Stromal cell of bone marrow (primary cell): ENCODE results near the gene CCDC13.

Experiments used
- DNase-seq: peaks from one replicate; pipeline ENCODE4 v3.0.0-alpha.2; 2012; ENCODE audit warnings: low read depth

CCDC13 gene

DNA sequence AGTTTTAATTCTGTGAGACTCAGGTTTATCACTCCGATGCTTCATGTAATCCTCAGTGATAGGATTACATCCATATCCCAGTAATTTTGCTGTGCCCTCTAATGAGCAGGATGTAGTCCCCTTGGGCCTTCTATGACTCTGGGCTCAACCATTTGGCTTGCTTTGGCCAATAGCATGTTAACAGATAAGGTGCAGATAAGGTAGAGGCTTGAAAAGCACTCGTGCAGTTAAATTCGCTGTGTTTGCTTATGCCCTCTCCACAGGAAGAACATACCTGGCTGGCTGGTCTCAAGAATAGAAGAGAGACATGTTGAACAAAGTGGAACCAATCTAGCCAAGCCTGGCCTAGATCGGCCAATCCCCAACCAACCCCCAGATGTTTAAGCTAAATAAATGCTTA, 20.1 kb downstream of the CCDC13 start:
- DNase-seq = no peak

DNA sequence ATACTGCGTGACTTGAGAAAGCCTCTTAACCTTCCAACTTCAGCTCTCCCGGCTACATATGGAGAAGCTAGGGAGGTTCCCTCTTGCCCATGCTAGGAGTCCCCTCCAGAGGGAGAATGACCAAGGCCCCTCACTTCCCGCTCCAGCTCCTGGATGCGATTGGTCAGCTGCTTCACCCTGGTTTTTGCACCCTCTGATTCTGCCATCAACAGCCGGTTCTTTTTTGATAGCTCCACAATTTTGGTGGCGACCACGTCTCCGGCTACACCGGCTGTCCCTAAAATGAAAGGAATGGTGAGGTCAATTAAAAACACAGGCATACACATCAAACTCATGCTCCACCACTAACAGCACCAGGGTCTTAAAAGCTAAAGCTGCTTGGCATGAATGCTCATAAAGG, 20.6 kb downstream of the CCDC13 start:
- DNase-seq = no peak

- DNase-seq = no peak
Observed at GRCh38 chr3:42751609-42752008, 21.4 kb downstream of the CCDC13 start.

DNA sequence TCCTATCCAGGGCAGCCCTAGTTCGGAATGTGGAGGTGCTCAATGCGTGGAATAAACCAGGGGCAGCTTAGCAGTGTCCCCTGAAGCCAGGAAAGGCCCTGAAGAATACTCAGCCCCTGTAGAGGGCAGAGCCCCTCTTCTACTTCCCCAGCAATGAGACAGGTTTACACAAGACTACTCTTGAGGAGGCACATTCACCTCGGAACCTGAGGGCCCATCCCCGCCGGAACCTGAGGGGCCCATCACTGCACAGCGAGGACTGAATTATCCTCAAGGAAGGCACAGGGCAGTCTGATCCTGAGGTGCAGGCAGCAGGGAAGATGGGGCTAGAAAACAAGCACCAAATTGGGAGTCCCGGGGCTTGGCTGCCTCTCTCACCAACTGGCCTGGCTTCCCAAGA, 22.2 kb downstream of the CCDC13 start:
- DNase-seq = no peak

- no peak for DNase-seq
Observed at GRCh38 chr3:42749753-42750231, 23.3 kb downstream of the CCDC13 start.

DNA sequence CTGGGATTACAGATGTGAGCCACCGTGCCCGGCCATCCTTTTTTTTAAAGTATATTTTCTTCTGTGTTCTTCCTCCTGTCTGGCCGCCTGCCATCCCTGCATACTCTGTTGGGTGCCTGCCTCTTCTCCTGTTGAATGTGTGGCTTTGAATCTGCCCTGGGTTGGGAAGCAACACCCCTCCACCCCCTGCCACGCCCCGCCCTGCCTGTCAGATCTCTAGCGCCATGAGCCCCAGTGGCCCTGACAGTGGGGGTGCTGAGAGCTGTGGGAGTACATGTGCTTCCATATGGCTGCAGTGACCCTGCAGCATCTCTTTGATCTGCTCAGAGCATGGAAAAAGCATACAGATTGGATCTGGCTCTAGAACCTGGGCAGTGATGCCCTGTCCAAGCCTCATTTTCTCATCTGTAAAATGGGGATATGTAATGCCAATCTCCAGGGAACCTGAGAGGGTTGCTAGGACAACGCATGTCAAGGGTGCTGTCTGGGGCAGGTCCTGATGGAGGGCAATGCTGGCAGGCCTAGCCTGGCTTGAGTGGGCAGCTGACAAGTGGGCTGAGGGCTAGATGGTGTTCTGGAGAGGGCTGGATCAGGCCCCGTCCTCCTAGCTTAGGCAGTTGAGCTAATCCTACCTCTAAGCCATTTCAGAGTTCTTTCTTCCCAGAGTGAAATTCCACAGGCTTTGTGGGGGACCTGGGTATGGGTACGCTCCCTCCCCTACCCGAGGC, 23.9 kb downstream of the CCDC13 start:
- no peak for DNase-seq

GRCh38 chr3:42747581-42747980, 25.5 kb downstream of the CCDC13 start:
- DNase-seq = no peak

- DNase-seq = no peak
Observed at GRCh38 chr3:42746455-42747450, 26.3 kb downstream of the CCDC13 start.

- no peak for DNase-seq
Observed at GRCh38 chr3:42745776-42746454, 27.1 kb downstream of the CCDC13 start.

DNA sequence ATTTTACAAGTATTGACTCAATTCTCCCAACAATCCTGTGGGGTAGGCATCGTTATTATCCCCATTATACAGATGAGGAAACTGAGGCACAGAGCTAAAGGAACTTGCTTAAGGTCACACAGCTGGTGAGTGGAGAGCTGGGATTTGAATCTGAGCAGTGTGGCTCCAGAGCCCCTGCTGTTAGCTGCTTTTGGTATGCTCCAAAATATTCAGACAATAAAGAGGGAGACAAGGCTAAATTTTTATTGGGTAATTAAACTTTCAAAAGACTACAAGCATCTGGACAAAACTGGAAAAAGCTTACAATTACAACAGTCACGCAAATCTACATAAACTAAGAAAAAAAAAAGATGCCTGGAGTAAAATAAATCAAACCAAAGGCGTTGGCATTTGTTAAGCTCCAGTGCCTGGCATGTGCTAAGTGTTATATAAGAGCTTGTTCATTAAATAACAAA, 27.7 kb downstream of the CCDC13 start:
- no peak for DNase-seq

- no peak for DNase-seq
Observed at GRCh38 chr3:42743204-42743995, 29.7 kb downstream of the CCDC13 start.

GRCh38 chr3:42742688-42743087, 30.4 kb downstream of the CCDC13 start:
- DNase-seq = no peak

DNA sequence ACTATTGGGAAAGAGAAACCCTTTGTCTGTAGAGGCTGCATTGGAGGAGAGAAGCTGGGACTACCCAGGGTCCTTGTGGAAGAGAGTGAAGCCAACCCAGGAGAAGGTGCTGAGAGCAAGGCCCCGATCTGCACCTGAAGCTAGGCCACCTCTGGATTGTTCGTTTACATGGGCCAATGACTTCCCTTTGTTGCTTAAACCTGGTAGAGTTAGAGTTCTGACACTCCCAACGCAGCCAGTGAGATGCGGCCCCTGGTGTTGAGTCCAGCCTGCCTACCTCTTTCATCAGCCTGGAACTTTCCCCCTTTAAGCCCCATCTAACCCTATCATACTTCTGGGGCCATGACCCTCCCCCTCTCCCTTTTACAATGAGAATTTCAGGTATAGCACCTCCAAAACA, 30.8 kb downstream of the CCDC13 start:
- no peak for DNase-seq

- DNase-seq = no peak
Observed at GRCh38 chr3:42741796-42742195, 31.3 kb downstream of the CCDC13 start.

DNA sequence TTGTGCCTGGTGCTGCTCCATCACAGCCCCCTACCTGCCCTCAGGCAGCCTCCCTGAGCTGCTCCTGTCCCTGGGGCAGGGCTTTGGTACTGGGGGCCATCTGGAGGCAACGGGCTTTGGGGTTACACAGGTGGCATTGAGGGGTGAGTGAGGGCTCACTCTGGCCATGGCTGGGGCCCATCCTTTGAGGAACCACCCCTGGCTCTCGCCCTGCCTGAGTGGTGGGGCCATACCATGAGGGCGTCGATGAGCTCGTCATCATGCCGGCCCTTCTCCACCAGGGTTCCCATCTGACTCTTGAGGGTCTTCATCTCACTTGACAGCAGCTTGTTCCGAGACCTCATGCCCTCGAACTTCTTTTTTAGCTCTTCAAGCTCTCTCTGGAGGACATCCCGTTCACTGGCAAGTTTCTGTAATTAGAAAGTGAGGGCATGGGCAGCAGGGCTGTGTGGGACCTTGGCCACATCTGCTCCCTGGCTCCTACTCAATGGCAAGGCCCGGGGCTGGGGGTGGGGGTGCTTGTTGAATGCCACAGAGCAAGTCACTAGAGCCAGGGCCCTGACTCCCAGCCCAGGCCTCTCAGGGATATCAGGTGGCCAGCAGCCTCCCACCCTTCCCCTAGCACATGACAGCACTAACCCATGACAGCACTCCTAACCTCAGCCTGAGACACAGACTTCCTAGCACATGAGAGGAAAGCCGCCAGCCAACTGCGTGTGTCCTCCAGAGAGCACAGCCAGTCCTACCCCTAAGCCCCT, 33.5 kb downstream of the CCDC13 start:
- no peak for DNase-seq

GRCh38 chr3:42736531-42736930, 36.5 kb downstream of the CCDC13 start:
- DNase-seq = no peak

DNA sequence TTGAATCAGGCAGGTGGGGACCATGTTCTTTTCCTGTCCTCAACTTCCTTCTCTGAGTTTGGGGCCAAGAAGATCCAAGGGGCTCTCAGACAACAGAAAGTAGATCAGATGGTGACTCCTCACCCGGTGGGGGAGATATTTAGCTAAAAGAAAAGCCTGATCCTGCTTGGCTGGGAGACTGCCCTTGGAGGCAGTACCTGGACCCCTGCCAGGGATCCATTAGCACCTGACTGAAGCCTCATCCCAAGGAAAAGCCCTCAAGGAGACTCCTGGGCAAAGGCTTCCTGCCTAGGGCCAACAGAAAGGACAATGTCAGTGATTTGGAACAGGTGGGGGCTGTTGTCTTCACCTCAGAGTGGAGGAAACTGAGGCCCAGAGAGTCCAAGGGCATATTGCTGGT, 37.0 kb downstream of the CCDC13 start:
- no peak for DNase-seq

DNA sequence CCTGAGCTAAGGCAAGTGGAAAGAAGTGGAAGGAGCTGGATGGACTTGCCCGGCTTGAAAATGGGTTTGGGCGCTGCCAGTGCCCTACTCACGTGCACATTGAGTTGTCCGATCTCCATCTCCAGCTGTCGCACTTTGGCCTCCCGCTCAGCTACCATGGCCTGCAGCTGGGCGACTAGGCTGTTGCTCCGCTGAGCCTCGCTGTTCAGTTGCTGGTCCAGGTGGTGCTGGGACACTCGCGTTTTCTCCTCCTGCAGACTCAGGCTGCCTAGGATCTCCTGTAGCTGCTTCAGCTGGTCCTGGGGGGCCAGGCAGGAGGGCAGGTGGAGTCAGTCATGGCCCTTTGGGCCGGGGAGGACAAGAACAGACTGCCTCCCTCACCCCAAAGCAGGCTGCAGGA, 37.4 kb downstream of the CCDC13 start:
- DNase-seq = no peak

GRCh38 chr3:42735019-42735418, 38.0 kb downstream of the CCDC13 start:
- no peak for DNase-seq

DNA sequence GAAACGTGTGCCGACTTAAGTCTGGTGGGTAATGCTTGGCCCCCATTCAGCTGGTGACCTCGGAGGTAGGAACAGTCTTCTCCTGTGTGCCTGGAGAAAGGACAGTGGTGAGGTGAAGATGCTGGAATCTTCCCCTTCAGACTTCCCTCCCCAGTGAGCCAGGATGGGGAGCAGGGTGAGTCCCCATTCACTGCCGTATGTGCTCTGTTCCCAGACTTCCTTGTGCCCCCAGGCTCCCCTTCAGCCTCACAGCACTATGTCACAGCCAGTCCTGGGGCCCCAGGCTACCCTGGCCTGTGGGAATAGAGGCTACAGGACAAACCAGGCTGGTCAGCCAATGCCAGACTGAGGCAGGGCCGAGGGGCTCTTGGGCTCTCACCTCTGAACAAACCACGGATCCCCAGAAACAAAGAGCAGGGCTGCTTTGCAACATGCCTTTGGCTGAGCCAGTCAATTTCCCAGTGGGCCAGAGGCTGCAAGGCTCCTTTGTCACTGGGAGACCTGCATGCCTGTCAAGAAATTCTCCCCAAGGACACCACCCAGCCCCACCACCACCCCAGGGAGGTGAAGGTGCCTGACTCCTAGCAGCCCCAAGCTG, 38.7 kb downstream of the CCDC13 start:
- DNase-seq = no peak
